ENCODE results near the gene SYN1. TPM values are rescaled to one million over a fixed set of nuclear protein-coding genes. Genes with fewer than 3 reads are reported as not detected.

SYN1 gene
- polyA plus RNA-seq, 1 donor (not counting 4 experiments of a cell fraction or from before 2014, with no cell fraction given) = 0.07 TPM

DNA sequence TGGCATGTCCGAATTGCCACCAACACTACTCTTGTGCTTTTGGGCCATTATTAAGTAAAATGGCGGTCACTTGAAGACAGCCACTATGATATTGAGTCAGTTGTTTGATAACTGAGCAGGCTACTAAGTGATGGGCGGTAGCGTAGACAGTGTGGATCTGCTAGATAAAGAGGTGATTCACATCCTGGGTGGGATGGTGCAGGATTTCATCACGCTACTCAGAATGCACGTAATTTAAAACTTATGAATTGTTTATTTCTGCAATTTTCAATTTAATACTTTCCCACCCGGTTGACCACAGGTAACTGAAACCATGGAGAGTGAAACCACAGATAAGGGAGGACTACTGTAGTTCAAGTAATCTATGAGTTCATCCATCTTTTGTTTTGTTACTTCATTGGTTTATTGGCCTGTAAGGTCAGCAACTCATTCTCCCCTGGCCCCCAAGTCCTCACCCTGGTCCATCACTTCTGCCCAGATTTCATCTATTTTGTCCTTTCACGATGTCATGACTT is 55.8 kb downstream of the SYN1 start:
- H3K4me2 ChIP-seq (ENCODE audit: control insufficient read depth, extremely low read depth, insufficient read depth, low read depth, low read length) = no peak overlapping the region
- dilution Hi-C loops (cut with MboI; ENCODE audit: extremely low pct_ligation_motif_present, low sequenced_read_pairs) = no loop called here
- no peaks in the 10 kb centered on the region for H3K27me3 ChIP-seq (ENCODE audit: control insufficient read depth, extremely low read depth, insufficient read depth, low read length)
- H3K9ac ChIP-seq (ENCODE audit: control insufficient read depth, extremely low read depth, insufficient read depth, low read length) = no peak overlapping the region
- no peaks in the 10 kb centered on the region for H3K9me3 ChIP-seq (ENCODE audit: control insufficient read depth, low read depth, low read length)
- DNase-seq (ENCODE audit: low read depth, low spot score) (no peak), FAIRE-seq (no peak)
- H3K36me3 ChIP-seq (ENCODE audit: control insufficient read depth in 2 of 2, extremely low read depth in 1 of 2, insufficient read depth in 2 of 2, low read length in 2 of 2) = peaks cover 3 to 4% of the 10 kb centered on the region in 2 experiments
- H3K79me2 ChIP-seq (ENCODE audit: control insufficient read depth, insufficient read depth, low read length) = peaks cover 15% of the 10 kb centered on the region
- H4K20me1 ChIP-seq (ENCODE audit: control insufficient read depth, extremely low read depth, insufficient read depth, low read length) = no peaks in the 10 kb centered on the region
- H3K4me1 ChIP-seq (ENCODE audit: control insufficient read depth, extremely low read depth, insufficient read depth, low read length) = peaks cover 4% of the 10 kb centered on the region
- H3K9me1 ChIP-seq (ENCODE audit: control insufficient read depth, extremely low read depth, insufficient read depth, low read length) = no peaks in the 10 kb centered on the region
- TF ChIP-seq EZH2 (IDR thresholded peaks at IDR 0.05; ENCODE audit: low read length) = no peak
- TF ChIP-seq, protein P1, sequence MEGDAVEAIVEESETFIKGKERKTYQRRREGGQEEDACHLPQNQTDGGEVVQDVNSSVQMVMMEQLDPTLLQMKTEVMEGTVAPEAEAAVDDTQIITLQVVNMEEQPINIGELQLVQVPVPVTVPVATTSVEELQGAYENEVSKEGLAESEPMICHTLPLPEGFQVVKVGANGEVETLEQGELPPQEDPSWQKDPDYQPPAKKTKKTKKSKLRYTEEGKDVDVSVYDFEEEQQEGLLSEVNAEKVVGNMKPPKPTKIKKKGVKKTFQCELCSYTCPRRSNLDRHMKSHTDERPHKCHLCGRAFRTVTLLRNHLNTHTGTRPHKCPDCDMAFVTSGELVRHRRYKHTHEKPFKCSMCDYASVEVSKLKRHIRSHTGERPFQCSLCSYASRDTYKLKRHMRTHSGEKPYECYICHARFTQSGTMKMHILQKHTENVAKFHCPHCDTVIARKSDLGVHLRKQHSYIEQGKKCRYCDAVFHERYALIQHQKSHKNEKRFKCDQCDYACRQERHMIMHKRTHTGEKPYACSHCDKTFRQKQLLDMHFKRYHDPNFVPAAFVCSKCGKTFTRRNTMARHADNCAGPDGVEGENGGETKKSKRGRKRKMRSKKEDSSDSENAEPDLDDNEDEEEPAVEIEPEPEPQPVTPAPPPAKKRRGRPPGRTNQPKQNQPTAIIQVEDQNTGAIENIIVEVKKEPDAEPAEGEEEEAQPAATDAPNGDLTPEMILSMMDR (optimal IDR thresholded peaks at IDR 0.05 in 1 of 3, IDR thresholded peaks at IDR 0.05 in 1 of 3, conservative IDR thresholded peaks at IDR 0.05 in 1 of 3; ENCODE audit: extremely low read depth in 1 of 3, insufficient read depth in 2 of 3, low read length in 3 of 3) = no peak
- H2AFZ ChIP-seq (ENCODE audit: control insufficient read depth, low read length) = no peak overlapping the region
- H3K27ac ChIP-seq (ENCODE audit: control insufficient read depth, insufficient read depth, low read length) = peak overlapping the region; percentile 39
- no peak overlapping the region for H3K4me3 ChIP-seq (ENCODE audit: control insufficient read depth in 2 of 3, extremely low read depth in 1 of 3, insufficient read depth in 2 of 3, low read depth in 1 of 3, low read length in 3 of 3)

DNA sequence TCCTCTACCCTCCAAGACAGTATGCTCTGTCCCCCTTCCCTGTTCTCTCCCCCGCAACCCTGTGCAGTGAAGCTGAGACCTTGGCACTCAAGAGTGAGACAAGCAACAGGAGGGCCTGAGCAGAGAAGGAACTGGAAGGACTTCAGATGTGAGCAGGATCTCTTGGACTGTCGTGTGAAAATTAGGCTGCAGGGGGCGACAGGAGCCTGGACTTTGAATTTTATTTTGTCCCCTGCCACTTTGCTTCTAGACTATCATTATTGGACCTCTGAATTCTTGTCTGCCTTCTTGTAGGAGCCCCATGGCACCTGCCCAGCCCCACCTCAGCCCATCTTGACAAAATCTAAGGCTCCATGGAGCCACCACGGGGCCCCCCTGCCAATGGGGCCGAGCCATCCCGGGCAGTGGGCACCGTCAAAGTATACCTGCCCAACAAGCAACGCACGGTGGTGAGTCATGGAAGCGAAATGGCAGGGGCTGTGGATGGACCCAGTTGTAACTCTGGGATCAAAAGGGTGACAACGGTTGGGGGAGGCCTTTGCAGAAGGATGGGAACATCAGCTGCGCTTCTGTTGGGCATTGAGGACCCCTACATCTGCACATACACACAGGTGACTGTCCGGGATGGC is 56.9 kb downstream of the SYN1 start:
- Histone ChIP-seq H3K27me3 (ENCODE audit: control insufficient read depth, extremely low read depth, insufficient read depth, low read length) (no peaks in the 10 kb centered on the region), H3K4me3 (ENCODE audit: control insufficient read depth in 2 of 3, extremely low read depth in 1 of 3, insufficient read depth in 2 of 3, low read depth in 1 of 3, low read length in 3 of 3) (no peak overlapping the region), H3K9me1 (ENCODE audit: control insufficient read depth, extremely low read depth, insufficient read depth, low read length) (no peaks in the 10 kb centered on the region), H3K79me2 (ENCODE audit: control insufficient read depth, insufficient read depth, low read length) (peaks cover 15% of the 10 kb centered on the region), H3K9me3 (ENCODE audit: control insufficient read depth, low read depth, low read length) (no peaks in the 10 kb centered on the region), H3K36me3 (ENCODE audit: control insufficient read depth in 2 of 2, extremely low read depth in 1 of 2, insufficient read depth in 2 of 2, low read length in 2 of 2) (peaks cover 0 to 3% of the 10 kb centered on the region in 2 experiments), H3K4me1 (ENCODE audit: control insufficient read depth, extremely low read depth, insufficient read depth, low read length) (peaks cover 4% of the 10 kb centered on the region), H4K20me1 (ENCODE audit: control insufficient read depth, extremely low read depth, insufficient read depth, low read length) (no peaks in the 10 kb centered on the region), H3K9ac (ENCODE audit: control insufficient read depth, extremely low read depth, insufficient read depth, low read length) (no peak overlapping the region), H3K4me2 (ENCODE audit: control insufficient read depth, extremely low read depth, insufficient read depth, low read depth, low read length) (peak overlapping the region; percentile 27), H3K27ac (ENCODE audit: control insufficient read depth, insufficient read depth, low read length) (no peak overlapping the region), H2AFZ (ENCODE audit: control insufficient read depth, low read length) (no peak overlapping the region)
- dilution Hi-C loops (cut with MboI; ENCODE audit: extremely low pct_ligation_motif_present, low sequenced_read_pairs) = no loop called here
- TF ChIP-seq, protein P1 (optimal IDR thresholded peaks at IDR 0.05 in 1 of 3, IDR thresholded peaks at IDR 0.05 in 1 of 3, conservative IDR thresholded peaks at IDR 0.05 in 1 of 3; ENCODE audit: extremely low read depth in 1 of 3, insufficient read depth in 2 of 3, low read length in 3 of 3) = peak; percentile 23 to 45 (median 28)
- no peak for TF ChIP-seq EZH2 (IDR thresholded peaks at IDR 0.05; ENCODE audit: low read length)
- no peak for DNase-seq (ENCODE audit: low read depth, low spot score)
- FAIRE-seq = no peak
